Gastrocnemius medialis (tissue), 4 donors: ENCODE data around the gene OR5T2. TPM values are rescaled to one million over a fixed set of nuclear protein-coding genes. Genes with fewer than 3 reads are reported as not detected.
"Not testable (repeated sequence)": the region's sequence is repeated elsewhere in the genome, so short reads cannot be mapped to it uniquely, and the experiment has no call there.

Experiments
- ATAC-seq, 2 donors: fragments of 150-250 bp; one replicate each; pipeline ENCODE4 v1.9.1; 2016
- DNase-seq, 2 donors: peaks; one replicate each; pipeline ENCODE4 v3.0.0-alpha.2; 2019
- H3K27ac ChIP-seq, 4 donors: fragments of 200-600 bp; sonication (generic); 1 replicate in 1 of 4; 2 replicates in 3 of 4; pipeline ENCODE4 v1.5.1; 2016 to 2018; ENCODE audit warnings: mild to moderate bottlenecking in 2 of 4, moderate library complexity in 1 of 4
- H3K27me3 ChIP-seq, 3 donors: fragments of 200-600 bp; sonication (generic) in 2 of 3; 1 replicate in 1 of 3; 2 replicates in 2 of 3; pipeline versions ENCODE4 v1.5.1 to v1.6.0; 2016 to 2019; ENCODE audit warnings: mild to moderate bottlenecking in 1 of 3, moderate library complexity in 1 of 3
- H3K36me3 ChIP-seq, 2 donors: fragments of 200-600 bp; sonication (generic) in 1 of 2; one replicate each; pipeline ENCODE4 v1.5.1; 2017 to 2018
- H3K4me1 ChIP-seq, 2 donors: fragments of 200-600 bp; sonication (generic) in 1 of 2; one replicate each; pipeline ENCODE4 v1.5.1; 2016 to 2017; ENCODE audit warnings: mild to moderate bottlenecking in 2 of 2
- H3K4me3 ChIP-seq, 4 donors: fragments of 200-600 bp; sonication (generic) in 3 of 4; 1 replicate in 1 of 4; 2 replicates in 3 of 4; pipeline ENCODE4 v1.5.1; 2016 to 2019; ENCODE audit warnings: mild to moderate bottlenecking in 2 of 4
- H3K9me3 ChIP-seq, 3 donors: fragments of 200-600 bp; sonication (generic) in 2 of 3; 1 replicate in 1 of 3; 2 replicates in 2 of 3; pipeline ENCODE4 v1.5.1; 2016 to 2019
- POLR2A ChIP-seq, 2 donors: fragments of 450-650 bp; IDR thresholded peaks; one replicate each; pipeline ENCODE4 v1.6.1; 2017; ENCODE audit warnings: antibody characterized with exemption in 2 of 2, mild to moderate bottlenecking in 2 of 2, moderate library complexity in 2 of 2
- in situ Hi-C, 4 donors: fragments of 200-750 bp; cut with MboI; loops; one replicate each; pipeline versions ENCODE4 v1.15.0 to v1.8.0; 2017; ENCODE audit warnings: low sequenced_read_pairs in 4 of 4
- intact Hi-C: fragments of 100-400 bp; cut with DNase I; formaldehyde crosslinking; loops from one replicate; pipeline ENCODE4 v1.15.1; 2023; ENCODE audit warnings: low total_unique reads
- total RNA-seq, 4 donors: library from RNA; depleted of rRNA; stranded (reverse); fragments of >200 nt; gene quantifications; one replicate each; pipeline versions ENCODE4 v1.1.0 to v1.2.3, GENCODE V29; 2016
- TF ChIP-seq, protein P1 (sequence below), 5 experiments: fragments of 450-650 bp in 3 of 5; fragments of 200-600 bp in 2 of 5; sonication (generic) in 2 of 5; IDR thresholded peaks in 4 of 5; conservative IDR thresholded peaks in 1 of 5; 1 replicate in 4 of 5; 2 replicates in 1 of 5; pipeline ENCODE4 v1.5.1; 2016 to 2019; ENCODE audit warnings: antibody characterized with exemption in 5 of 5, mild to moderate bottlenecking in 3 of 5, moderate library complexity in 3 of 5

Gene OR5T2
- total RNA-seq = not detected

DNA sequence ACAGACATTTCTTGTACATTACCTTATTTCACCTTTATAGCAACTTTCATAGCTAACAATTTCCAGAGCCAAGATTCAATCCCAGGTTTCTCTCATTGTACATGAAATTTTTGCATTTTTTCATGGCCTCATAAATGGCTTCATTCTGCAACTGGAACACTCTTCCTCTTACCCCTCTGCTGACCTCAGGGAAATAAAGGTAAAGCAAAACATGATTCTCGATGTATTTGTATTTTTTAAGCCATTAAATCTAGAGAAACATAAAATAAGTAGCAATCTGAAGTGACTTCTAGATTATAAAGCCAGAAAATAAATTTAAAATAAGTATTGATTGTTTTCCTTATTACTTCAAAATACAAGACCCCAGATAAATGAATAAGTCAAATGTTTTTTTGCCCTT, at the start of gene OR5T2:
Gene OR5T2, minus strand, starts transcription at position 101 of the 400 bp plus-strand sequence. CDS start 1,193 bp downstream, outside the sequence.
- in situ Hi-C loops = no loop called here
- no peaks in the 10 kb centered on the region for H3K9me3 ChIP-seq
- H3K4me1 ChIP-seq = no peaks in the 10 kb centered on the region
- H3K27ac ChIP-seq = no peak within 1 kb of the TSS
- no peaks in the 10 kb centered on the region for H3K27me3 ChIP-seq
- intact Hi-C loops = no loop called here
- H3K36me3 ChIP-seq = no peaks in the 10 kb centered on the region
- no peak within 1 kb of the TSS for H3K4me3 ChIP-seq
- no peak for DNase-seq
- no peak for ATAC-seq
- TF ChIP-seq, protein P1, sequence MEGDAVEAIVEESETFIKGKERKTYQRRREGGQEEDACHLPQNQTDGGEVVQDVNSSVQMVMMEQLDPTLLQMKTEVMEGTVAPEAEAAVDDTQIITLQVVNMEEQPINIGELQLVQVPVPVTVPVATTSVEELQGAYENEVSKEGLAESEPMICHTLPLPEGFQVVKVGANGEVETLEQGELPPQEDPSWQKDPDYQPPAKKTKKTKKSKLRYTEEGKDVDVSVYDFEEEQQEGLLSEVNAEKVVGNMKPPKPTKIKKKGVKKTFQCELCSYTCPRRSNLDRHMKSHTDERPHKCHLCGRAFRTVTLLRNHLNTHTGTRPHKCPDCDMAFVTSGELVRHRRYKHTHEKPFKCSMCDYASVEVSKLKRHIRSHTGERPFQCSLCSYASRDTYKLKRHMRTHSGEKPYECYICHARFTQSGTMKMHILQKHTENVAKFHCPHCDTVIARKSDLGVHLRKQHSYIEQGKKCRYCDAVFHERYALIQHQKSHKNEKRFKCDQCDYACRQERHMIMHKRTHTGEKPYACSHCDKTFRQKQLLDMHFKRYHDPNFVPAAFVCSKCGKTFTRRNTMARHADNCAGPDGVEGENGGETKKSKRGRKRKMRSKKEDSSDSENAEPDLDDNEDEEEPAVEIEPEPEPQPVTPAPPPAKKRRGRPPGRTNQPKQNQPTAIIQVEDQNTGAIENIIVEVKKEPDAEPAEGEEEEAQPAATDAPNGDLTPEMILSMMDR (IDR thresholded peaks at IDR 0.05 in 4 of 5, conservative IDR thresholded peaks at IDR 0.05 in 1 of 5) = no peak
- TF ChIP-seq POLR2A (IDR thresholded peaks at IDR 0.05) = no peak

DNA sequence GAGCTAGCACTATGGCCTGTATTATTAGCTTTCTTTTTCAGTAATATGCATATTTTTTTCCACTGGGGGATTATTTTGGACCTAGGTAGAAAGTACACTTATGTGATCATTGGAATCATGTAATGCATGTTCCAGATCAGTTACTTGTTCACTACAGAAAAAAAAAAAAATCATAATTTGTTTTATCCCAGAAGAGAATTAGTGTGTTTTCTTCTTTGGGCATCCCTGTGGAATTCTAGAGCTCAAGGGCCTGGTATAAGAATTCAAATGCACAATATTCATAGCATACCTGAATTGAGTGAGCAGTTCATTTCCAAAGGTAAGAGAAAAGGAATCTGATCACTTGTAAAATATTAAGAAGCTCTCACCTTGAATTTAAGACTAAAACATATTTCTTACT, 39.8 kb upstream of the OR5T2 start, which contains the start of gene OR5T1:
Gene OR5T1, plus strand, starts transcription at position 301 of the 400 bp plus-strand sequence. CDS start 1,485 bp downstream, outside the sequence.
- Histone ChIP-seq H3K36me3 (no peaks in the 10 kb centered on the region), H3K27me3 (no peaks in the 10 kb centered on the region), H3K27ac (no peak within 1 kb of the TSS), H3K9me3 (no peaks in the 10 kb centered on the region), H3K4me3 (no peak within 1 kb of the TSS), H3K4me1 (no peaks in the 10 kb centered on the region)
- ATAC-seq (no peak), DNase-seq (no peak)
- in situ Hi-C loops (no loop called here), intact Hi-C loops (no loop called here)
- TF ChIP-seq POLR2A (IDR thresholded peaks at IDR 0.05) = no peak
- TF ChIP-seq, protein P1 (IDR thresholded peaks at IDR 0.05 in 4 of 5, conservative IDR thresholded peaks at IDR 0.05 in 1 of 5) = no peak

DNA sequence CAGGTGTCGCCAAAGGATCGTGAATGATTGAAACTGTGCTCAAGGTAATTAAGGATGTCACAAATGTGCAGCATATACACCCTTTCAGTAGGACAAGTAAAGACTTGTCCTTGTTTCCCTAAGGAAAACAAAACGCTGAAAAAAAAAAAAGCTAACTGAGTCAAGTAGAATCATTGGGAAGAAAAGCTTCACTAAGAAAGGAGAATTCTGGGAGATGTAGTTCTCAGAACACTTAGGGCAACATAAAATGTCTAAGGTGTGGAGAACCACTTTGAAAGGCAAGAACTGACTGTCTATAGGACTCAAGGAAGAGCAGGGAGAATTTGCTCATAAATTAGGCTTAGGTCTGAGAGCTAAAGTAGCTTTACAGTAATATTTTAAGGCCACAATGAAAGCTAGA, 37.0 kb upstream of the OR5T2 start:
- in situ Hi-C loops = no loop called here
- Histone ChIP-seq H3K4me3 (no peak overlapping the region), H3K27ac (no peak overlapping the region), H3K9me3 (no peaks in the 10 kb centered on the region), H3K4me1 (no peaks in the 10 kb centered on the region), H3K27me3 (no peaks in the 10 kb centered on the region), H3K36me3 (no peaks in the 10 kb centered on the region)
- TF ChIP-seq, protein P1 (IDR thresholded peaks at IDR 0.05 in 4 of 5, conservative IDR thresholded peaks at IDR 0.05 in 1 of 5) = no peak
- TF ChIP-seq POLR2A (IDR thresholded peaks at IDR 0.05) = no peak
- DNase-seq (no peak), ATAC-seq (no peak)
- intact Hi-C loops = no loop called here

DNA sequence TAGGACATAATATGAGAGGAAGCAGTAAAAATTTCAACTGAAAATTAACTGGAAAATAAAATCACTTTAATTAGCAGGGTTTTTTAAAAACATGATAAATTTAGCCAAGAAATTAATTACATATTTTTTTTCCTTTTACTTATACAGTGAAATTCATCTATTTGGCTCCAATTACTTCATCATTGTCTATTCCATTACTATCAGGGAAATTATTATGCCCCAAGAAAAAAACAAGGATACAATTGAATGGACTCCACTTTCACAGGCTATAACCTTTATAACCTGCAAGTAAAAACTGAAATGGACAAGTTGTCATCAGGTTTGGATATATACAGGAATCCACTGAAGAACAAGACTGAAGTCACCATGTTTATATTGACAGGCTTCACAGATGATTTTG, 17.9 kb upstream of the OR5T2 start, which contains the start of gene OR5T3:
Gene OR5T3, plus strand, starts transcription at position 301 of the 400 bp plus-strand sequence. Its CDS starts 0 bp downstream, at position 301.
- intact Hi-C loops = no loop called here
- ATAC-seq = no peak
- in situ Hi-C loops = no loop called here

GRCh38 chr11:56219735-56220134, 14.3 kb downstream of the OR5T2 start:
- H3K36me3 ChIP-seq, H3K4me3 ChIP-seq, H3K27me3 ChIP-seq, H3K4me1 ChIP-seq, intact Hi-C loops, H3K27ac ChIP-seq, DNase-seq, in situ Hi-C loops, H3K9me3 ChIP-seq, ATAC-seq: not testable (repeated sequence)

More for the DNA sequence above, 17.9 kb upstream of the OR5T2 start, which contains the start of gene OR5T3:
- H3K27ac ChIP-seq = no peak within 1 kb of the TSS
- TF ChIP-seq, protein P1 (IDR thresholded peaks at IDR 0.05 in 4 of 5, conservative IDR thresholded peaks at IDR 0.05 in 1 of 5) = no peak
- H3K4me1 ChIP-seq = no peaks in the 10 kb centered on the region
- H3K4me3 ChIP-seq = no peak within 1 kb of the TSS
- no peaks in the 10 kb centered on the region for H3K9me3 ChIP-seq
- no peak for DNase-seq
- H3K27me3 ChIP-seq = no peaks in the 10 kb centered on the region
- H3K36me3 ChIP-seq = no peaks in the 10 kb centered on the region
